NCI-H446 (cell line): ENCODE results near the gene P2RX4.
"Not testable (repeated sequence)": the region's sequence is repeated elsewhere in the genome, so short reads cannot be mapped to it uniquely, and the experiment has no call there.

ENCODE experiments used
- DNase-seq, 2 experiments: peaks; one replicate each; lab custom pipeline; 2025; lab: John Stamatoyannopoulos, UW

Gene P2RX4

GRCh38 chr12:121189131-121189530, 20.8 kb upstream of the P2RX4 start:
- DNase-seq, result no peak

- DNase-seq, result no peak
Observed at GRCh38 chr12:121189619-121190155, 20.2 kb upstream of the P2RX4 start.

DNA sequence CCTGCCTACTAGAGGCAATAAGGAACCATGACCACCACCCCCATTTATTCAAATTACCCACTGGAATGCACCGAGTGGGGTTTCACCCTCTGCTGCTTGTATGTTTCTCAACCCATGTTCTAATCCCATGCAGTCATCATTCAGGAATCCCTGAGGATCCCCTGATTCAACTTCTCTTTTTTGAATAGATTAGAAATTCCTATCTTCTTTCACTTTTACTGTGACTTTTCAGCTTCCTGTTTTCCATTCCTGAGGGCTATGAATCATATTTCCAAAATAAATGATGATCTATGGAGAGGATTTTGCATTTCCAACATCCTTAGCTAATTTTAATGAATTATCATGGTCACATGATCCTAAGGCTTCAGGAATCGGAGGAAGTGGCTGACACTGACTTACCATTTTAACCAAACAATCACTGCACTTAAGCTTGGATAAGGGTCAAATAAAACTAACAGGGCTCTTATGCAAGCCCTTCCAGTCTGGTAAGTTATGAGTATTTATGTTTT, 19.4 kb upstream of the P2RX4 start:
- no peak for DNase-seq

GRCh38 chr12:121191151-121191550, 18.8 kb upstream of the P2RX4 start:
- DNase-seq, result no peak

DNA sequence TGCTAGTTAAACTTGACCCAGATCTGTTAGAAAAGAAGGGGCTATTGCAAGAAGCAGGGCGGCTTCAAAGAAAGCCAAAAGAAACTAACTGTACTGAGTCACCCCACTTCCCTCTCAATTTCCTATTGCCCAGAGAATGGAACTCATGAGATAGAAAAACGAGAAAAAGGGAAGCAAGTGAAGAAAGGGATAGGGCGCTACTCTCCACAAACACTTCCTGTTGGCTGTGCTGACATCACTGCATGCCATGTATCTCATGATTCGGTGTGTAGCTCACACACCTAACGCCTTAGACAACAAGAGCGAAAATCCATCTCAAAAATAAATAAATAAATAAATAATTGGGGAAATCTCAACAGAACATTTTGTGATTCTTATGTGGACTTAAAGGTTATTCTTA, 13.0 kb upstream of the P2RX4 start:
- no peak for DNase-seq

DNA sequence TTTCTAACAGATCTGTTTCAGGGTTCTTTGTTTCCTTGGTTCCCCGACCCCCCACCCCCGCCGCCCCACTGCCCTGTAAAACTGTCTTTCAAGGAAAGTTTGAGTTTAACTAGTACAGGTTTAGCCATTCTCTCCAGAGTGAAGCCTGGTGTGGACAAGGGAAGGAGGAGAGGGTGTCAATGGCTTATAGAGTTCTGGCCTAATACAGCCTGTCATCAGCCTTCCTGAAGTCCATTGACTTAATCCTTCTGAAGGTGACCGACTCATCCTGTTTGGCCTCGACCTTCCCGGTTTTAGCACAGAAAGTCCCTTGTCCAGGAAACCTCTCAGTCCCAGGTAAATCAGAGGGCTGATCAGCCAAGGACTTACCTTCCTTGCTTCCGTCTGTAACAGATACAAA, 11.0 kb upstream of the P2RX4 start:
- no peak for DNase-seq

DNA sequence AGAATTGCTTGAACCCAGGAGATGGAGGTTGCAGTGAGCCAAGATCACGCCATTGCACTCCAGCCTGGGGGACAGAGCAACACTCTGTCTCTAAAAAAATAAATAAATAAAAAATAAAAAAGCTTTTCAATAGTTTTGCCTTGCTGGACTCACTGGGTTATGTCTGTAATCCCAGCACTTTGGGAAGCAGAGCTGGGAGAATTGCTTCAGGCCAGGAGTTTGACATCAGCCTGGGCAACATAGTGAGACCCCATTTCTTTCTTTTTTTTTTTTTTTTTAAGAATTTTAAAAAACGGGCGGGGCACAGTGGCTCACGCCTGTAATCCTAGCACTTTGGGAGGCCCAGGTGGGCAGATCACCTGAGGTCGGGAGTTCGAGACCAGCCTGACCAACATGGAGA, 8.8 kb upstream of the P2RX4 start:
- not testable (repeated sequence) for DNase-seq

DNA sequence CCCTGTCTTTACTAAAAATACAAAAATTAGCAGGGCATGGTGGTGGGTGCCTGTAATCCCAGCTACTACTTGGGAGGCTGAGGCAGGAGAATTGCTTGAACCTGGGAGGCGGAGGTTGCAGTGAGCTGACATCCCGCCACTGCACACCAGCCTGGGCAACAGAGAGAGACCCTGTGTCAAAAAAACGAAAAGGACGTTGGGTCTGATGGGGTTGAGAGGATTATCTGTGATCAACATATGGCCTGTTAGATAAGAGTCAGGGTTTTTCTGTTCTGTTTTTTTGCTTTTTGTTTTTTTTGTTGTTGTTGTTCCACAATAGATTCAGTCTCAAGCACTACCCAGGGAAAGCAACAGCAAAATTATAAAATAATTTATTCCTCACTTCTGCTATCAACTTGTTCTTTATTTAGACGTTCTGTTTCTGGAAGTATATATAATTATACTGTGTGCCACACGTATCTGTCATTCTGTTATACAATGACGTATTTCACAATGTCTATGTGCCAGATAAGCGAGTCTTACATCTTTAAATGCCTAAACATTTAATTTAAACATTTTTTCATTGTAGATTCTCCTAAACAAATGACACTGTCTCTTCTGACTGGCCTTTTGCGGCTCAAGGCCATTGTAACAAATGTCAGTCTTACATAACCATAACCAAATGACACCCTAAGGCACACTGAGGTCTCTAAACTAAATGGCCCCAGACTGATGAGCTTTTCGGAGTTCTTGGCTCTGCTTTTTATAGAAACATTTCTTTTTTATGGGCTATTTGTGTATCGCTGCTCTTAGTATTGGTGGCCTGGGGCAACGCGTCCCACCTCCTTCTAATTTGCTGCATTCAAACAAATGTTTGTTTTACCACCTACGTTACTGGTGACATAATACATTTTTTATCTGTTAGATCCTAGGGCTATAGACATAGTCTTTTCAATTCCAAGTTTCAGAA, 7.2 kb upstream of the P2RX4 start:
- DNase-seq, result no peak

- no peak for DNase-seq
Observed at GRCh38 chr12:121203482-121203881, 6.4 kb upstream of the P2RX4 start.

- no peak for DNase-seq
Observed at GRCh38 chr12:121205491-121205890, 4.4 kb upstream of the P2RX4 start.

DNA sequence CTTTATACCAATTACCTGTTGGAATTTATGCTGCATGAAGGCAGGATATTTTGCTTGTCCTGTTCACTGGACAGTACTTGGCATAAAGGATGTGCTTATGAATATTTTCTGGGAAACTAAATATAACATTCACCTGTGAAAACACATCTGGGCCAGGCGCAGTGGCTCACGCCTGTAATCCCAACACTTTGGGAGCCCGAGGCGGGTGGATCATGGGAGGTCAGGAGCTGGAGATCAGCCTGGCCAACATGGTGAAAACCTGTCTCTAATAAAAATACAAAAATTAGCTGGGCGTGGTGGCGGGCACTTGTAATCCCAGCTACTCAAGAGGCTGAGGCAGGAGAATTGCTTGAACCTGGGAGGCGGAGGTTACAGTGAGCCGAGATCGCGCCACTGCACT, 1.4 kb upstream of the P2RX4 start:
- not testable (repeated sequence) for DNase-seq

DNA sequence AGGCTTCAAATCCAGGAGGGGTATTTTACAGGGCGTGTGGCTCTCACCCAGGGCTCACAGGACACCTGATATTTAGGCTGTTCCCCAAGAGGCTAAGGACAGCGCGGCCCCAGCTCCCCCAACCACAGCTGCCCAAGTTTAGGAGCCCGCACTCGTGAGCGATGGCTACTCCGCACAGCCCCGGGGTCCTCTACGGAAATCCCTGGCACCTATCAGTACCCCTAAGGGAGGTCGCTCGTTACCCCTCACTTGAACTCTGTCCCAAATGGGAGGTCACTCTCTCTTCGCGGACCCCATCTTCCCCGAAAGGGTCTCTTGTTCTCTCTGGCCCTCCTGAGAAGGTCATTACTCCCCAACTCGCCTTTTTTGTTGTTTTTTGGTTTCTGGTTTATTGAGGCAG, 708 bp upstream of the P2RX4 start:
- DNase-seq, result no peak

- DNase-seq, result no peak
Observed at GRCh38 chr12:121212875-121213274, 2.9 kb downstream of the P2RX4 start.

DNA sequence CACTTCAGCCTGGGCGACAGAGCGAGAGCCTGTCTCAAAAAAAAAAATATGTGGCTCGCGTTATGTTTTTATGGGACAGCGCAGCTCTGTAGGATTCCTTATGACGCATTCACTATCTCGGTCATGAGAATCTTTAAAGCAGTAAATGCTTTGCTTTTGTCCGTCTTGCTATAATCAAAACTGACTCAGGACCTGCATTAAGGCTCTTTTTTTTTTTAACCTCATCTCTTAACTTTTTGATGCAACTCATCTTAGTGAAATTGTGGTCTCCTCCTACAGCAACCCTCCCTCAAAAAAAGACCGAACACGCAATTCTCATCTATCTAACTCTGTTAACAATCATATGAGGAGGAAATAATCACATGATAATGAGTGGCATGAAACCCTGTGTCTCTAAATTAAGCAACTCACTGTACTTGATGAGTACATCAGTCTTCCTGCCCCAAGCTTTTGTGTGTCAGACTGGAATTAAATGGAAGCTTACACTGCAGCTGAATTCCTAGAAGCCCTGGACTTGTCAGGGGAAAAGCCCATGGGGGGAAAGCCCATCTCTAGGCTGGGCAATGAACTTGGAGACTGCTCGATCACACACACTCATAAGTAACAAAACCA, 4.3 kb downstream of the P2RX4 start:
- DNase-seq, result no peak

GRCh38 chr12:121214855-121215745, 5.2 kb downstream of the P2RX4 start:
- DNase-seq, result no peak

- DNase-seq, result no peak
Observed at GRCh38 chr12:121216102-121216501, 6.2 kb downstream of the P2RX4 start.

DNA sequence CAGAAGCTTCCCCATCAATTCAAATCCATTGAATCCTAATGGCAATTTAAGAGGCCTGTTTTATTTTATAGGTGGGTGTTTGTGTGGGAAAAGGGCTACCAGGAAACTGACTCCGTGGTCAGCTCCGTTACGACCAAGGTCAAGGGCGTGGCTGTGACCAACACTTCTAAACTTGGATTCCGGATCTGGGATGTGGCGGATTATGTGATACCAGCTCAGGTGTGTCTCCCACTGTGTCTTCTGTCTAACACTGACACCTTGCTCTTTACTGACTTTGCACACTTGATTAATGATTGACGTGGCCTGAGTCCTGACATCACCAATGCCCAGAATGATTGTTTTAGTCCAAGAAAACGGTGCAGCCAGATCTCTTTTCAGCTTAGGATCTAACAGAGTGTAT, 7.1 kb downstream of the P2RX4 start:
- DNase-seq, result no peak

DNA sequence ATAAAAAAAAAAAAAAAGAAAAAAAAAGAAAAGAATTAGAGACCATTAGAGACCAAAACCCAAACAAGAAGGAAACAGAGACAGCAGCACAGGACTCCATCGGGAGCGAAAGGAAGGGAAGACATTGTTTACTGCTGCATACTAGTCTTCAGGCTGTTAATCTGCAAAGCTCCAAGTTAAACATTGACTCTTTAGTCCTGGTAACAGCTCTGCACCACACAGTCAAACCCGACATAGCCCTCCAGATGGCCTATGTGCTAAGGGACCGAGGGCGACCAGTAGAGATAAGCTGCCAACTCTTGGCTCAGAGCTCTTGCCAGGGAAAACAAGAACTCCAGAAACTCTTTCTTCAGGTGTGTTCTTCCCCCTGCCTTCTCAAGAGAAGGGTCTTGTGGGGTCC, 7.8 kb downstream of the P2RX4 start:
- no peak for DNase-seq

GRCh38 chr12:121218588-121219352, 8.8 kb downstream of the P2RX4 start:
- no peak for DNase-seq

DNA sequence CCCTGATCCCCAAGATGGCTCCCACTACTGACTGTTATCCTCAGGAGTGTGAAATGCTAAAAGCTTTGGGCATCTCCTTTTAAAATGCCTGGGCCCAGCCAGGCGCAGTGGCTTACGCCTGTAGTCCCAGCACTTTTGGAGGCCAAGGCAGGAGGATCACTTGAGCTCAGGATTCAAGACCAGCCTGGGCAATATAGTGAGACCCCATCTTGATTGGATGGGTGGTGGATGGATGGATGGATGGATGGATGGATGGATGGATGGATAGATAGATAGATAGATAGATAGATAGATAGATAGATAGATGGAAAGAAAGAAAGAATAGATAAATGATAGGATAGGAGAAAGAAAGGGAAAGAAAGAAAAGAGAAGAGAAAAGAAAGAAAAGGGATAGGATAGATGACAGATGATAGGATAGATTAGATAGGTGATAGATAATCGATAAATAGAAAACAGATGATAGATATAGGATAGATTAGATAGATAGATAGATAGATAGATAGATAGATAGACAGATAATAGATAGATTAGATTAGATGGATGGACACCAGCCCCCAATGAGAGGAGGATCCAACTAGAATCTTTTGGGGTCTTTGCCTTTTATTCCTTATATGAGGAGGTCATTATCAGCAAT, 9.5 kb downstream of the P2RX4 start:
- no peak for DNase-seq

DNA sequence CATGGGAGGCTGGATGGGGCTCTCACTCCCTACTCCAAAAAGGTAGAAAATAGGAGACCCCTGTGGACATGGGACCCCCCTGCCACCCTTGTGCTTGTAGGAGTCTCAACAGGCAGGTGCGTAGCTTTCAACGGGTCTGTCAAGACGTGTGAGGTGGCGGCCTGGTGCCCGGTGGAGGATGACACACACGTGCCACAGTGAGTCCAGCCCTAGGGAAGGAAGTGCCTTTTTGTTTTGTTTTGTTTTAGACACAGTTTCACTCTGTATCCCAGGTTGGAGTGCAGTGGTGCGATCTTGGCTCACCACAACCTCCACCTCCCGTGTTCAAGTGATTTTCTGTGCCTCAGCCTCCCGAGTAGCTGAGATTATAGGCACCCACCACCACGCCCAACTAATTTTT, 12.9 kb downstream of the P2RX4 start:
- no peak for DNase-seq
